Measurements from ENCODE around the gene KCTD11.
"Not testable (repeated sequence)": the region's sequence is repeated elsewhere in the genome, so short reads cannot be mapped to it uniquely, and the experiment has no call there.

KCTD11 gene

GRCh38 chr17:7367083-7367482, 15.1 kb downstream of the KCTD11 start:
- H3K9me3 ChIP-seq (ENCODE audit: control insufficient read depth, low read length): no peaks in the 10 kb centered on the region
- no peak for DNase-seq (ENCODE audit: low read depth)
- H3K9ac ChIP-seq (ENCODE audit: low read length): no peak overlapping the region
- H3K36me3 ChIP-seq (ENCODE audit: control insufficient read depth, insufficient read depth, low read length, severe bottlenecking): no peaks in the 10 kb centered on the region
- peaks cover 6% of the 10 kb centered on the region for H3K27me3 ChIP-seq (replicated peaks; ENCODE audit: control insufficient read depth, insufficient read depth, low read length)
- H3K4me1 ChIP-seq (ENCODE audit: control insufficient read depth, insufficient read depth, low read length): peaks cover 9% of the 10 kb centered on the region
- no peak overlapping the region for H3K4me3 ChIP-seq (ENCODE audit: low read length)

DNA sequence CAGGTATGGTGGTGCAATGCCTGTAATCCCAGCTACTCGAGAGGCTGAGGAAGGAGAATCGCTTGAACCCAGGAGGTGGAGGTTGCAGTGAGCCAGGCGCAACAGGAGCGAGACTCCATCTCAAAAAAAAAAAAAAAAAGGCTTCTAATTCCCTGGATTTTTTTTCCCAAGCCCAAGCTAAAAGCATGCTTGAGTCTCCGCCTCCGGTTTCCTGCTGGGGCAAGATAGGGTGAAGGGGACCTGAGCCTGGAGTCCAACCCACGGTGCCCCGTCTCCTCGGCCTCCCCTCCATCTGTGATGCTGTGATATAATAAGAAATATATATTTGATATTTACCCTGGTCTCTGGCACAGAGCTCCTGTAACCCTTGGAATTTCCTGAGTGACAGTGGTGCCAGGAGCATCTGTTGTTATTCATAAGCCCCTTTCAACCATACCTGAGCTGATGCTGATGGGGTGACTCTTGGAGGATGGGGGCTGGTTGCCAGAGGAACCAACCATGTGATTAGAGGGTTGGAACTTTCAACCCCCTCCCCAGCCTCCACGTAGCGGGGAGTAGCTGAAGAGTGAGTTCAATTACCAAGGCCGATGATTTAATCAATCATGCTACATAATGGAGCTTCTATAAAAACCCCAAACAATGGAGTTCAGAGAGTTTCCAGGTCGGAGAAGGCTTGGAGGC, 16.1 kb downstream of the KCTD11 start:
- no peak for DNase-seq (ENCODE audit: low read depth)
- Histone ChIP-seq H3K27me3 (replicated peaks; ENCODE audit: control insufficient read depth, insufficient read depth, low read length) (peaks cover 6% of the 10 kb centered on the region), H3K4me3 (ENCODE audit: low read length) (no peak overlapping the region), H3K9ac (ENCODE audit: low read length) (no peak overlapping the region), H3K36me3 (ENCODE audit: control insufficient read depth, insufficient read depth, low read length, severe bottlenecking) (no peaks in the 10 kb centered on the region), H3K4me1 (ENCODE audit: control insufficient read depth, insufficient read depth, low read length) (peaks cover 8% of the 10 kb centered on the region), H3K9me3 (ENCODE audit: control insufficient read depth, low read length) (no peaks in the 10 kb centered on the region)

DNA sequence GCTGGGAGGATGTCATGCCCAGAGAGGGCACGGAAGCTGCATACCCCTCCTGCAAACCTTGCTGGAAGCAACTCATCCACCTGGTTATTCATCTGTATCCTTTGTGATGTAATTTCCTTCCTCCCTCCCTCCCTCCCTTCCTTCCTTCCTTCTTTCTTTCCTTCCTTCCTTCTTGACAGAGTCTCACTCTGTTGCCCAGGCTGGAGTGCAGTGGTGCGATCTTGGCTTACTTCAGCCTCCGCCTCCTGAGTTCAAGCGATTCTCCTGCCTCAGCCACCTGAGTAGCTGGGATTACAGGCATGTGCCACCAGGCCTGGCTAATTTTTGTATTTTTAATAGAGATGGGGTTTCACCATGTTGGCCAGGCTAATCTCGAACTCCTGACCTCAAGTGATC, 16.6 kb downstream of the KCTD11 start:
- not testable (repeated sequence) for H3K36me3 ChIP-seq (ENCODE audit: control insufficient read depth, insufficient read depth, low read length, severe bottlenecking); H3K9ac ChIP-seq (ENCODE audit: low read length); DNase-seq (ENCODE audit: low read depth); H3K4me1 ChIP-seq (ENCODE audit: control insufficient read depth, insufficient read depth, low read length); H3K27me3 ChIP-seq (replicated peaks; ENCODE audit: control insufficient read depth, insufficient read depth, low read length); H3K4me3 ChIP-seq (ENCODE audit: low read length); H3K9me3 ChIP-seq (ENCODE audit: control insufficient read depth, low read length)

DNA sequence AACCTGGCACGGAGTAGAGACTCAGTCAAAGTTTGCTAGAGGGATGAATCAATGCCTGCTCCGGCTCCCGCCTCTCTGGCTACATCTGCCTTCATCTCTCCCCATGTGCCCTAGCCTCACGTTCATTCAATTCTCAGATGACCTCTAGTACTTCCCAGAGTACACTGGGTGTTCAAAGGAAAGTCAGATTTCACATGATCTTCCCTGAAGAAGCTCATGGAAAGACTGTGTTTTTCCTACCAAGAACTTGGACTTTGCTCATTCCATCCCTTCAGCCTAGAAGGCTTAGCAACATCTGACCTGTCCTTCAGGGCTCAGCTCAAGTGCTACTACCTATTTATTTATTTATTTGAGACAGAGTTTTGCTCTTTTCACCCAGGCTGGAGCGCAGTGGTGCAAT, 17.9 kb downstream of the KCTD11 start:
- Histone ChIP-seq H3K27me3 (replicated peaks; ENCODE audit: control insufficient read depth, insufficient read depth, low read length) (peaks cover 6% of the 10 kb centered on the region), H3K9ac (ENCODE audit: low read length) (no peak overlapping the region), H3K4me1 (ENCODE audit: control insufficient read depth, insufficient read depth, low read length) (no peaks in the 10 kb centered on the region), H3K4me3 (ENCODE audit: low read length) (no peak overlapping the region), H3K9me3 (ENCODE audit: control insufficient read depth, low read length) (no peaks in the 10 kb centered on the region), H3K36me3 (ENCODE audit: control insufficient read depth, insufficient read depth, low read length, severe bottlenecking) (no peaks in the 10 kb centered on the region)
- no peak for DNase-seq (ENCODE audit: low read depth)

GRCh38 chr17:7370853-7371252, 18.9 kb downstream of the KCTD11 start:
- H3K4me3 ChIP-seq (ENCODE audit: low read length): no peak overlapping the region
- H3K9me3 ChIP-seq (ENCODE audit: control insufficient read depth, low read length): no peaks in the 10 kb centered on the region
- H3K9ac ChIP-seq (ENCODE audit: low read length): no peak overlapping the region
- no peaks in the 10 kb centered on the region for H3K4me1 ChIP-seq (ENCODE audit: control insufficient read depth, insufficient read depth, low read length)
- peaks cover 6% of the 10 kb centered on the region for H3K27me3 ChIP-seq (replicated peaks; ENCODE audit: control insufficient read depth, insufficient read depth, low read length)
- H3K36me3 ChIP-seq (ENCODE audit: control insufficient read depth, insufficient read depth, low read length, severe bottlenecking): no peaks in the 10 kb centered on the region
- DNase-seq (ENCODE audit: low read depth): no peak

DNA sequence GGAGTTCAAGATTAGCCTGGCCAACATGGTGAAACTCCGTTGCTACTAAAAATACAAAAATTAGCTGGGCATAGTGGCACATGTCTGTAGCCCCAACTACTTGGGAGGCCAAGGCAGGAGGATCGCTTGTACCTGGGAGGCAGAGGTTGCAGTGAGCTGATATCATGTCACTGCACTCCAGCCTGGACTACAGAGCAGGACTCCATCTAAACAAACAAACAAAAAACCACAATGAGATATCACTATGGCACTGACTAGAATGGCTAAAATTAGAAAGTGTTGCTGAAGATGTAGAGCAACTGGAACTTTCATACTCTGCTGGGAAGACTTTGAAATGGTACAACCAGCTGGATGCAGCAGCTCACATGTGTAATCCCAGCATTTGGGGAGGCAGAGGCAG, 22.4 kb downstream of the KCTD11 start:
- no peak for DNase-seq (ENCODE audit: low read depth)
- peaks cover 6% of the 10 kb centered on the region for H3K27me3 ChIP-seq (replicated peaks; ENCODE audit: control insufficient read depth, insufficient read depth, low read length)
- H3K36me3 ChIP-seq (ENCODE audit: control insufficient read depth, insufficient read depth, low read length, severe bottlenecking): no peaks in the 10 kb centered on the region
- H3K4me1 ChIP-seq (ENCODE audit: control insufficient read depth, insufficient read depth, low read length): no peaks in the 10 kb centered on the region
- no peak overlapping the region for H3K9ac ChIP-seq (ENCODE audit: low read length)
- H3K4me3 ChIP-seq (ENCODE audit: low read length): no peak overlapping the region
- peaks cover 4% of the 10 kb centered on the region for H3K9me3 ChIP-seq (ENCODE audit: control insufficient read depth, low read length)

GRCh38 chr17:7379134-7379533, 27.2 kb downstream of the KCTD11 start:
- Histone ChIP-seq H3K9ac (ENCODE audit: low read length) (no peak overlapping the region), H3K4me3 (ENCODE audit: low read length) (no peak overlapping the region), H3K36me3 (ENCODE audit: control insufficient read depth, insufficient read depth, low read length, severe bottlenecking) (no peaks in the 10 kb centered on the region), H3K4me1 (ENCODE audit: control insufficient read depth, insufficient read depth, low read length) (peaks cover 15% of the 10 kb centered on the region), H3K9me3 (ENCODE audit: control insufficient read depth, low read length) (peaks cover 9% of the 10 kb centered on the region), H3K27me3 (replicated peaks; ENCODE audit: control insufficient read depth, insufficient read depth, low read length) (peaks cover 32% of the 10 kb centered on the region)
- no peak for DNase-seq (ENCODE audit: low read depth)

GRCh38 chr17:7380321-7380720, 28.4 kb downstream of the KCTD11 start:
- H3K27me3 ChIP-seq (replicated peaks; ENCODE audit: control insufficient read depth, insufficient read depth, low read length): peaks cover 32% of the 10 kb centered on the region
- H3K4me3 ChIP-seq (ENCODE audit: low read length): peak overlapping the region; percentile 49

GRCh38 chr17:7380855-7381683, 29.1 kb downstream of the KCTD11 start, which contains the start of gene TNK1:
TSS of gene TNK1 (plus strand) at chr17:7381089. CDS start at chr17:7382927, 1,838 bp downstream.
- Histone ChIP-seq H3K9me3 (ENCODE audit: control insufficient read depth, low read length) (peaks cover 9% of the 10 kb centered on the region), H3K4me3 (ENCODE audit: low read length) (peak within 1 kb of the TSS; percentile 49), H3K36me3 (ENCODE audit: control insufficient read depth, insufficient read depth, low read length, severe bottlenecking) (no peaks in the 10 kb centered on the region), H3K4me1 (ENCODE audit: control insufficient read depth, insufficient read depth, low read length) (peaks cover 15% of the 10 kb centered on the region), H3K9ac (ENCODE audit: low read length) (no peak within 1 kb of the TSS), H3K27me3 (replicated peaks; ENCODE audit: control insufficient read depth, insufficient read depth, low read length) (peaks cover 32% of the 10 kb centered on the region)
- peak; percentile 19 for DNase-seq (ENCODE audit: low read depth)

More at GRCh38 chr17:7380321-7380720, 28.4 kb downstream of the KCTD11 start:
- Histone ChIP-seq H3K9me3 (ENCODE audit: control insufficient read depth, low read length) (peaks cover 9% of the 10 kb centered on the region), H3K9ac (ENCODE audit: low read length) (no peak overlapping the region), H3K4me1 (ENCODE audit: control insufficient read depth, insufficient read depth, low read length) (peaks cover 15% of the 10 kb centered on the region), H3K36me3 (ENCODE audit: control insufficient read depth, insufficient read depth, low read length, severe bottlenecking) (no peaks in the 10 kb centered on the region)
- peak; percentile 70 for DNase-seq (ENCODE audit: low read depth)

DNA sequence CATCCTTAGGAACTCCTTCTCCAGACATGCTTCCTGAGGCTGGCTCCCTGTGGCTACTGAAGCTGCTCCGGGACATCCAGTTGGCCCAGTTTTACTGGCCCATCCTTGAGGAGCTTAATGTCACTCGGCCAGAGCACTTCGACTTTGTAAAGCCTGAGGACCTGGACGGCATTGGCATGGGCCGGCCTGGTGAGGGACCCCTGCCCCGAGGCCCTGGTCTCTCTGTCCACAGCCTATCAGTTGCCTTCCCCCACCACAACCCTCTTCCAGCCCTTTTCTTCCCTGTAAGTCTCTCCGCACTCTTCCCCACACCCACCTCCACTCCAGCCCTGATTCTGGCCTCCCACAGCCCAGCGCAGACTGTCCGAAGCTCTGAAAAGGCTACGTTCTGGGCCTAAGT, 30.9 kb downstream of the KCTD11 start:
- no peak for DNase-seq (ENCODE audit: low read depth)
- peaks cover 1% of the 10 kb centered on the region for H3K36me3 ChIP-seq (ENCODE audit: control insufficient read depth, insufficient read depth, low read length, severe bottlenecking)
- peaks cover 32% of the 10 kb centered on the region for H3K27me3 ChIP-seq (replicated peaks; ENCODE audit: control insufficient read depth, insufficient read depth, low read length)
- H3K9ac ChIP-seq (ENCODE audit: low read length): no peak overlapping the region
- H3K9me3 ChIP-seq (ENCODE audit: control insufficient read depth, low read length): peaks cover 9% of the 10 kb centered on the region
- no peak overlapping the region for H3K4me3 ChIP-seq (ENCODE audit: low read length)
- H3K4me1 ChIP-seq (ENCODE audit: control insufficient read depth, insufficient read depth, low read length): peaks cover 15% of the 10 kb centered on the region

GRCh38 chr17:7383371-7383741, 31.4 kb downstream of the KCTD11 start:
- no peak for DNase-seq (ENCODE audit: low read depth)
- Histone ChIP-seq H3K36me3 (ENCODE audit: control insufficient read depth, insufficient read depth, low read length, severe bottlenecking) (peaks cover 5% of the 10 kb centered on the region), H3K27me3 (replicated peaks; ENCODE audit: control insufficient read depth, insufficient read depth, low read length) (peaks cover 32% of the 10 kb centered on the region)

More at GRCh38 chr17:7383371-7383741, 31.4 kb downstream of the KCTD11 start:
- H3K4me3 ChIP-seq (ENCODE audit: low read length): peak overlapping the region; percentile 44
- H3K4me1 ChIP-seq (ENCODE audit: control insufficient read depth, insufficient read depth, low read length): peaks cover 15% of the 10 kb centered on the region
- peak overlapping the region; percentile 54 for H3K9ac ChIP-seq (ENCODE audit: low read length)
- H3K9me3 ChIP-seq (ENCODE audit: control insufficient read depth, low read length): peaks cover 9% of the 10 kb centered on the region
